Panc1 (cell line): ENCODE results near the gene PMPCA. TPM values are rescaled to one million over a fixed set of nuclear protein-coding genes. Genes with fewer than 3 reads are reported as not detected.

Experiments
- ATAC-seq: fragments of 200-7000 bp; cut with Tn5 transposase; 2 replicates; pipeline ENCODE4 v1.9.1; 2020; ENCODE audit warnings: mild to moderate bottlenecking, moderate library complexity
- BruUV-seq: library from RNA; stranded (reverse); fragments of 400-500 nt; replicated peaks from 2 replicates; lab custom pipeline; 2021; lab: Mats Ljungman, UMichigan
- CTCF ChIA-PET: fragments of 300-600 bp; sonication (Branson Sonifier 250); formaldehyde crosslinking; loops from one replicate; lab custom pipeline; 2022; ENCODE audit warnings: antibody characterized with exemption; lab: Charles Lee
- POLR2A ChIA-PET: fragments of 300-600 bp; sonication (Branson Sonifier 250); formaldehyde crosslinking; loops from one replicate; lab custom pipeline; 2022; ENCODE audit warnings: antibody characterized with exemption; lab: Charles Lee
- DNase-seq: peaks from one replicate; pipeline ENCODE4 v3.0.0-alpha.2; 2010; ENCODE audit warnings: low read depth, low spot score
- H3K27ac ChIP-seq: 2 replicates; pipeline ENCODE4 v1.5.1; 2011; ENCODE audit warnings: mild to moderate bottlenecking, low read length, inconsistent platforms
- H3K27me3 ChIP-seq: fragments of 200-500 bp; sonication (Bioruptor generic); 2 replicates; pipeline ENCODE4 v1.6.0; 2014; ENCODE audit warnings: low read length, inconsistent platforms; ENCODE audit not compliant: control insufficient read depth, insufficient read depth
- H3K36me3 ChIP-seq: fragments of 200-500 bp; sonication (Bioruptor generic); 2 replicates; pipeline ENCODE4 v1.5.1; 2014; ENCODE audit warnings: inconsistent platforms, mild to moderate bottlenecking, low read length, moderate library complexity; ENCODE audit not compliant: control insufficient read depth, insufficient read depth
- H3K4me1 ChIP-seq: 2 replicates; pipeline ENCODE4 v1.5.1; 2011; ENCODE audit warnings: inconsistent platforms, mild to moderate bottlenecking, low read length, moderate library complexity; ENCODE audit not compliant: control insufficient read depth, insufficient read depth
- H3K4me3 ChIP-seq, 2 experiments: 2 replicates each; pipeline ENCODE4 v1.5.1; 2011 to 2012; ENCODE audit warnings: low read depth in 2 of 2, low read length in 2 of 2, mild to moderate bottlenecking in 2 of 2, inconsistent platforms in 1 of 2, moderate library complexity in 1 of 2
- H3K9me3 ChIP-seq: fragments of 200-500 bp; sonication (Bioruptor generic); 2 replicates; pipeline ENCODE4 v1.5.1; 2014; ENCODE audit warnings: low read depth, mild to moderate bottlenecking, inconsistent platforms, low read length, moderate library complexity; ENCODE audit not compliant: control insufficient read depth, insufficient read depth
- POLR2AphosphoS5 ChIP-seq: IDR thresholded peaks from 2 replicates; pipeline ENCODE4 v1.6.1; 2012; ENCODE audit warnings: mild to moderate bottlenecking, low read depth, low read length, moderate library complexity
- SIN3A ChIP-seq: IDR thresholded peaks from 2 replicates; pipeline ENCODE4 v1.6.1; 2012; ENCODE audit warnings: low read depth, mild to moderate bottlenecking, low read length, moderate library complexity, borderline replicate concordance; ENCODE audit not compliant: insufficient read depth
- TCF7L2 ChIP-seq: IDR thresholded peaks from 2 replicates; pipeline ENCODE4 v1.6.1; 2011; ENCODE audit warnings: mild to moderate bottlenecking, low read depth, low read length, inconsistent platforms
- in situ Hi-C: cut with HindIII; loops from 2 replicates; pipeline ENCODE4 v1.10.0; 2016; ENCODE audit warnings: low sequenced_read_pairs, low pct_unique_long_range_greater_than_20kb
- intact Hi-C: fragments of 100-400 bp; cut with micrococcal nuclease; formaldehyde crosslinking; loops from one replicate; pipeline ENCODE4 v1.10.0; 2022; ENCODE audit not compliant: unreplicated experiment
- total RNA-seq: library from RNA; stranded (reverse); gene quantifications from one replicate; pipeline ENCODE4 v1.2.1, GENCODE V29; 2021; ENCODE audit not compliant: unreplicated experiment
- TF ChIP-seq, protein P1 (sequence below): fragments of 450-650 bp; IDR thresholded peaks from 2 replicates; pipeline ENCODE4 v1.5.1; 2017; ENCODE audit warnings: mild to moderate bottlenecking
- TF ChIP-seq, protein P2 (sequence below), 2 experiments: IDR thresholded peaks; 2 replicates each; pipeline ENCODE4 v1.6.1; 2011 to 2012; ENCODE audit warnings: low read depth in 2 of 2, control low read depth in 1 of 2, low read length in 1 of 2, mild to moderate bottlenecking in 1 of 2, moderate library complexity in 1 of 2; ENCODE audit not compliant: insufficient read depth in 1 of 2

PMPCA gene
- total RNA-seq, 1 experiment from 2014 or later: 60.9 TPM

DNA sequence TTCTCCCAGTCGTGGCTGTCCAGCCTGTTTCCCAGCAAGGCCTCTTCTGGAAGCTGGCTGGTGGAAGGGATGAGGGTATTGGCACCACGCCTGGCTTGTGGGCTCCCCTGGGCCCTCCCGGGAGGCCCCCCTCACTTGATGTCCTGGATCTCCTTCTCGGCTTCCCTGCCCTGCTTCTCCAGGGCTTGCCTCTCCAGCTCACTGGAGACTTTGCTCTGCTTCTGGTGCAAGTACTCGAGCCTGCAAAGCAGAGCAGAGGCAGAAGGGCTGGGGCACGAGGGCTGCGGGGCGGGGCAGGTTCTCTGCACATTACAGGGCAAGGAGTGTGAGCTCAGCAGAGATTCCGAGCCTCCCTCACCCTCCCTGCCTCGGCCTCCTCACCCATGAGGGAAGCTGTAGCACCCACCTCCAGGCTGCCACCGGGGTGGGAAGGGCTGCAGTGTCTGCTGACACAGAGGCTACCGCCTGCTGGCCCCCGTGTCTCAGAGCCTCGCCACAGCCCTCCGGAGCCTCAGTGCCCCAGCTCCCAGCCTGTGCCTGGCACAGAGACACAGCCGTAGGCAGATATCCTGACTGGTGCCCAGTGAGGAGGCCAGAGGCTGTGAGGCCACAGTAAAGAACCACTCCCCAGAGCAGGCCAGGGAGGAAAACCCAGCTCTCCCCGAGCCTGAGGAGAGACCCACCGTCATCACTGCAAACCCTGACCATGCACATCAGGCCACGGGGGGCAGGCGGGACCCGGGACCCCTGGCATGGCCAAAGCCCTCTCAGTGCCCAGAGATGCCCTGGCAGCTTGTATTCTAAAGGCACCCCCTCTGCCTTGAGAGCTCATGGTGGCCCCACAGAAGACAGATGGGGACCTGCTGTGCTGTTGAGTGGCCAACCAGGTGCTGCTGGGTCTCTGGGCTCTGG is 17.7 kb upstream of the PMPCA start:
- ATAC-seq (no peak; the same call in 1 of the 2 replicates), DNase-seq (no peak)
- Histone ChIP-seq H3K36me3 (no peaks in the 10 kb centered on the region; the same call in 1 of the 2 replicates), H3K4me1 (no peaks in the 10 kb centered on the region), H3K9me3 (no peaks in the 10 kb centered on the region), H3K4me3 (no peak overlapping the region), H3K27me3 (no peaks in the 10 kb centered on the region), H3K27ac (no peak overlapping the region)
- TF ChIP-seq, protein P1, sequence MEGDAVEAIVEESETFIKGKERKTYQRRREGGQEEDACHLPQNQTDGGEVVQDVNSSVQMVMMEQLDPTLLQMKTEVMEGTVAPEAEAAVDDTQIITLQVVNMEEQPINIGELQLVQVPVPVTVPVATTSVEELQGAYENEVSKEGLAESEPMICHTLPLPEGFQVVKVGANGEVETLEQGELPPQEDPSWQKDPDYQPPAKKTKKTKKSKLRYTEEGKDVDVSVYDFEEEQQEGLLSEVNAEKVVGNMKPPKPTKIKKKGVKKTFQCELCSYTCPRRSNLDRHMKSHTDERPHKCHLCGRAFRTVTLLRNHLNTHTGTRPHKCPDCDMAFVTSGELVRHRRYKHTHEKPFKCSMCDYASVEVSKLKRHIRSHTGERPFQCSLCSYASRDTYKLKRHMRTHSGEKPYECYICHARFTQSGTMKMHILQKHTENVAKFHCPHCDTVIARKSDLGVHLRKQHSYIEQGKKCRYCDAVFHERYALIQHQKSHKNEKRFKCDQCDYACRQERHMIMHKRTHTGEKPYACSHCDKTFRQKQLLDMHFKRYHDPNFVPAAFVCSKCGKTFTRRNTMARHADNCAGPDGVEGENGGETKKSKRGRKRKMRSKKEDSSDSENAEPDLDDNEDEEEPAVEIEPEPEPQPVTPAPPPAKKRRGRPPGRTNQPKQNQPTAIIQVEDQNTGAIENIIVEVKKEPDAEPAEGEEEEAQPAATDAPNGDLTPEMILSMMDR: no peak
- TF ChIP-seq, protein P2, sequence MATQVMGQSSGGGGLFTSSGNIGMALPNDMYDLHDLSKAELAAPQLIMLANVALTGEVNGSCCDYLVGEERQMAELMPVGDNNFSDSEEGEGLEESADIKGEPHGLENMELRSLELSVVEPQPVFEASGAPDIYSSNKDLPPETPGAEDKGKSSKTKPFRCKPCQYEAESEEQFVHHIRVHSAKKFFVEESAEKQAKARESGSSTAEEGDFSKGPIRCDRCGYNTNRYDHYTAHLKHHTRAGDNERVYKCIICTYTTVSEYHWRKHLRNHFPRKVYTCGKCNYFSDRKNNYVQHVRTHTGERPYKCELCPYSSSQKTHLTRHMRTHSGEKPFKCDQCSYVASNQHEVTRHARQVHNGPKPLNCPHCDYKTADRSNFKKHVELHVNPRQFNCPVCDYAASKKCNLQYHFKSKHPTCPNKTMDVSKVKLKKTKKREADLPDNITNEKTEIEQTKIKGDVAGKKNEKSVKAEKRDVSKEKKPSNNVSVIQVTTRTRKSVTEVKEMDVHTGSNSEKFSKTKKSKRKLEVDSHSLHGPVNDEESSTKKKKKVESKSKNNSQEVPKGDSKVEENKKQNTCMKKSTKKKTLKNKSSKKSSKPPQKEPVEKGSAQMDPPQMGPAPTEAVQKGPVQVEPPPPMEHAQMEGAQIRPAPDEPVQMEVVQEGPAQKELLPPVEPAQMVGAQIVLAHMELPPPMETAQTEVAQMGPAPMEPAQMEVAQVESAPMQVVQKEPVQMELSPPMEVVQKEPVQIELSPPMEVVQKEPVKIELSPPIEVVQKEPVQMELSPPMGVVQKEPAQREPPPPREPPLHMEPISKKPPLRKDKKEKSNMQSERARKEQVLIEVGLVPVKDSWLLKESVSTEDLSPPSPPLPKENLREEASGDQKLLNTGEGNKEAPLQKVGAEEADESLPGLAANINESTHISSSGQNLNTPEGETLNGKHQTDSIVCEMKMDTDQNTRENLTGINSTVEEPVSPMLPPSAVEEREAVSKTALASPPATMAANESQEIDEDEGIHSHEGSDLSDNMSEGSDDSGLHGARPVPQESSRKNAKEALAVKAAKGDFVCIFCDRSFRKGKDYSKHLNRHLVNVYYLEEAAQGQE (IDR thresholded peaks at IDR 0.05; ENCODE audit: insufficient read depth in 1 of 2, low read depth in 2 of 2, low read length in 1 of 2): no peak
- TF ChIP-seq TCF7L2 (no peak), SIN3A (no peak), POLR2AphosphoS5 (no peak)
- ChIA-PET POLR2A (no interaction called here), CTCF (no interaction called here)
- intact Hi-C loops: no loop called here
- in situ Hi-C loops: no loop called here
- no TSS peak for BruUV-seq

DNA sequence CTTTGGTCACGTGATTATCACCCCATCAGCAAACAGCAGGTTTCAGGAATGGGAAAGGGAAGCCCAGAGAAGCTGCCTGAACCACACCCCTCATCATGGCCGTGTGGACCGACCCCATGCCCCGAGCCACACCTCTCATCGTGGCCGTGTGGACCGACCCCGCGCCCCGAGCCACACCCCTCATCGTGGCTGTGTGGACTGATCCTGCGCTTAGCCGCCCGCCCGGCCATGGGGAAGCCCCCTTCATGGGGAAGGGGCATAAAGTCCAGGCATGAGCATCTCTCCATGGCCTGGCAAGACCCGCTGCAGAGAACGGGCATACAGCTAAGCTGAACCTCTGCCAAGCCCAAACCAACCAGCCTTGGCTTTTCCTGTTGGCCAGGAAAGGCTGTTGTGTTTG is 16.9 kb upstream of the PMPCA start:
- intact Hi-C loops: no loop called here
- Histone ChIP-seq H3K9me3 (no peaks in the 10 kb centered on the region), H3K27ac (no peak overlapping the region), H3K4me3 (no peak overlapping the region), H3K27me3 (no peaks in the 10 kb centered on the region), H3K4me1 (0 out of 2 replicates have a peak, but pooled peaks cover under 1% of the 10 kb centered on the region), H3K36me3 (no peaks in the 10 kb centered on the region; the same call in 1 of the 2 replicates)
- TF ChIP-seq SIN3A (no peak), TCF7L2 (no peak)
- TF ChIP-seq, protein P1: no peak
- DNase-seq (no peak), ATAC-seq (no peak)
- in situ Hi-C loops: no loop called here
- ChIA-PET CTCF (no interaction called here), POLR2A (no interaction called here)
- no TSS peak for BruUV-seq
